Esophagus squamous epithelium (tissue), 5 donors: ENCODE data around the gene EHD2. TPM values are rescaled to one million over a fixed set of nuclear protein-coding genes. Genes with fewer than 3 reads are reported as not detected.

Experiments
- DNase-seq: peaks from one replicate; lab custom pipeline; 2025; lab: John Stamatoyannopoulos, UW
- H3K27ac ChIP-seq, 4 donors: fragments of 200-600 bp; sonication (generic); one replicate each; pipeline ENCODE4 v1.5.1; 2016 to 2019; ENCODE audit warnings: mild to moderate bottlenecking in 1 of 4
- H3K27me3 ChIP-seq, 4 donors: fragments of 200-600 bp; sonication (generic); 1 replicate in 3 of 4; 2 replicates in 1 of 4; pipeline versions ENCODE4 v1.5.1 to v1.6.0; 2017 to 2021; ENCODE audit warnings: antibody characterized with exemption in 1 of 4
- H3K36me3 ChIP-seq, 3 donors: fragments of 200-600 bp; sonication (generic); one replicate each; pipeline ENCODE4 v1.5.1; 2016 to 2019
- H3K4me1 ChIP-seq, 3 donors: fragments of 200-600 bp; sonication (generic); one replicate each; pipeline ENCODE4 v1.5.1; 2017 to 2019
- H3K4me3 ChIP-seq, 4 donors: fragments of 200-600 bp; sonication (generic); 1 replicate in 3 of 4; 2 replicates in 1 of 4; pipeline ENCODE4 v1.5.1; 2016 to 2019; ENCODE audit warnings: mild to moderate bottlenecking in 2 of 4, moderate library complexity in 1 of 4
- H3K9me3 ChIP-seq, 3 donors: fragments of 200-600 bp; sonication (generic); one replicate each; pipeline ENCODE4 v1.5.1; 2016 to 2019
- POLR2A ChIP-seq, 4 donors: fragments of 450-650 bp; IDR thresholded peaks; one replicate each; pipeline ENCODE4 v1.6.1; 2017; ENCODE audit warnings: antibody characterized with exemption in 4 of 4, mild to moderate bottlenecking in 4 of 4, moderate library complexity in 3 of 4
- WGBS, 2 donors: methylation state at CpG; one replicate each; pipeline ENCODE4 v1.1.5; 2018; 5-methylcytosine and 5-hydroxymethylcytosine counted together
- intact Hi-C: fragments of 100-400 bp; cut with DNase I; formaldehyde crosslinking; loops from one replicate; pipeline ENCODE4 v1.15.0; 2022
- total RNA-seq, 4 donors: library from RNA; depleted of rRNA; stranded (reverse); fragments of >200 nt; gene quantifications; one replicate each; pipeline ENCODE4 v1.1.0, GENCODE V29; 2016
- TF ChIP-seq, protein P1 (sequence below), 6 experiments: fragments of 450-650 bp in 4 of 6; fragments of 200-600 bp in 2 of 6; sonication (generic) in 2 of 6; IDR thresholded peaks; one replicate each; pipeline ENCODE4 v1.5.1; 2016 to 2019; ENCODE audit warnings: antibody characterized with exemption in 6 of 6, mild to moderate bottlenecking in 4 of 6, moderate library complexity in 4 of 6
- donor health status: DM: yes; HTN: yes; CAD: no.

Gene EHD2
- total RNA-seq, 4 donors from 2014 or later: 34.8 to 50.7 (median 39.2) TPM

DNA sequence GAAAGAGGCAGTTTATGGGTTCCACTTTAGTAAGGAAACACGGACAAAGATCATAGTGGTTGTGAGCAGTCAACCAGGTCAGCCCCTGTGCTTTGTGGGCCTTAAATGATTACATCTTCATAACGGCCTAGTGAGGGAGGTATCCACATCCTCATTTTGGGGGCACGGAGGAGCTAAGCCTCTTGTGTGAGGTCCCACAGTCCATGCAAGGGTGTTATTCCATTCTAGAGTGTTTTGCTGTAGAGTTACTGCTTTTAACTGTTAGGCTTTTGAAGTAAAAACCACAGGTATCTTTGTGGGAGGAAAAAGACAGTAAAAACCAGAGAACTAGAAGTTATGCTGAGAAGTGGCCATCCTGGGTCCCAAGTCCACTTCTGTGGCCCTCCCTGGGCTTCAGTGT is 36.1 kb downstream of the EHD2 start:
- TF ChIP-seq POLR2A (IDR thresholded peaks at IDR 0.05): no peak
- TF ChIP-seq, protein P1, sequence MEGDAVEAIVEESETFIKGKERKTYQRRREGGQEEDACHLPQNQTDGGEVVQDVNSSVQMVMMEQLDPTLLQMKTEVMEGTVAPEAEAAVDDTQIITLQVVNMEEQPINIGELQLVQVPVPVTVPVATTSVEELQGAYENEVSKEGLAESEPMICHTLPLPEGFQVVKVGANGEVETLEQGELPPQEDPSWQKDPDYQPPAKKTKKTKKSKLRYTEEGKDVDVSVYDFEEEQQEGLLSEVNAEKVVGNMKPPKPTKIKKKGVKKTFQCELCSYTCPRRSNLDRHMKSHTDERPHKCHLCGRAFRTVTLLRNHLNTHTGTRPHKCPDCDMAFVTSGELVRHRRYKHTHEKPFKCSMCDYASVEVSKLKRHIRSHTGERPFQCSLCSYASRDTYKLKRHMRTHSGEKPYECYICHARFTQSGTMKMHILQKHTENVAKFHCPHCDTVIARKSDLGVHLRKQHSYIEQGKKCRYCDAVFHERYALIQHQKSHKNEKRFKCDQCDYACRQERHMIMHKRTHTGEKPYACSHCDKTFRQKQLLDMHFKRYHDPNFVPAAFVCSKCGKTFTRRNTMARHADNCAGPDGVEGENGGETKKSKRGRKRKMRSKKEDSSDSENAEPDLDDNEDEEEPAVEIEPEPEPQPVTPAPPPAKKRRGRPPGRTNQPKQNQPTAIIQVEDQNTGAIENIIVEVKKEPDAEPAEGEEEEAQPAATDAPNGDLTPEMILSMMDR (IDR thresholded peaks at IDR 0.05): no peak
- no peak overlapping the region for H3K4me3 ChIP-seq
- no peaks in the 10 kb centered on the region for H3K9me3 ChIP-seq
- peaks cover 19 to 55% (median 38%) of the 10 kb centered on the region in 3 donors for H3K4me1 ChIP-seq
- intact Hi-C loops: no loop called here
- H3K27me3 ChIP-seq: no peaks in the 10 kb centered on the region
- peak overlapping the region in 2 of 4 donors; percentile 32 to 99 for H3K27ac ChIP-seq
- peaks cover 38 to 79% (median 53%) of the 10 kb centered on the region in 3 donors for H3K36me3 ChIP-seq
- 53 to 83% methylated on average over 3 of the region's 3 CpGs for WGBS, 2 donors
- DNase-seq: no peak

DNA sequence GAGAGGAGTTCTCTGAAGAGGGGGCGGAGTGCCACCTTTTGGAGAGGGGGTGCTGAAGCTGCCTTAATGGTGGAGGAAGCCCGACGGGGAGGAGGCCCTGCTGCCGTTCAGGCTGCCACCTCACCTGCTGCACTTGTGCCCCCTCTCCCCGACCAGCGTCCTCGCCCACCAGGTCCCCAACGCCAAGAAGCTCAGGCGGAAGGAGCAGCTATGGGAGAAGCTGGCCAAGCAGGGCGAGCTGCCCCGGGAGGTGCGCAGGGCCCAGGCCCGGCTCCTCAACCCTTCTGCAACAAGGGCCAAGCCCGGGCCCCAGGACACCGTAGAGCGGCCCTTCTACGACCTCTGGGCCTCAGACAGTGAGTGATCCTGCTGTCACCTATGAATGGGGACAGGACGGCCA is 37.5 kb downstream of the EHD2 start:
- Histone ChIP-seq H3K4me3 (no peak overlapping the region), H3K36me3 (peaks cover 53 to 93% (median 67%) of the 10 kb centered on the region in 3 donors), H3K9me3 (no peaks in the 10 kb centered on the region), H3K27me3 (no peaks in the 10 kb centered on the region), H3K4me1 (peaks cover 18 to 45% (median 30%) of the 10 kb centered on the region in 3 donors), H3K27ac (no peak overlapping the region)
- 93 to 100% methylated on average over 1 to 3 of the region's 18 CpGs for WGBS, 2 donors
- no peak for DNase-seq
- intact Hi-C loops: no loop called here
- TF ChIP-seq POLR2A (IDR thresholded peaks at IDR 0.05): no peak
- TF ChIP-seq, protein P1 (IDR thresholded peaks at IDR 0.05): no peak

DNA sequence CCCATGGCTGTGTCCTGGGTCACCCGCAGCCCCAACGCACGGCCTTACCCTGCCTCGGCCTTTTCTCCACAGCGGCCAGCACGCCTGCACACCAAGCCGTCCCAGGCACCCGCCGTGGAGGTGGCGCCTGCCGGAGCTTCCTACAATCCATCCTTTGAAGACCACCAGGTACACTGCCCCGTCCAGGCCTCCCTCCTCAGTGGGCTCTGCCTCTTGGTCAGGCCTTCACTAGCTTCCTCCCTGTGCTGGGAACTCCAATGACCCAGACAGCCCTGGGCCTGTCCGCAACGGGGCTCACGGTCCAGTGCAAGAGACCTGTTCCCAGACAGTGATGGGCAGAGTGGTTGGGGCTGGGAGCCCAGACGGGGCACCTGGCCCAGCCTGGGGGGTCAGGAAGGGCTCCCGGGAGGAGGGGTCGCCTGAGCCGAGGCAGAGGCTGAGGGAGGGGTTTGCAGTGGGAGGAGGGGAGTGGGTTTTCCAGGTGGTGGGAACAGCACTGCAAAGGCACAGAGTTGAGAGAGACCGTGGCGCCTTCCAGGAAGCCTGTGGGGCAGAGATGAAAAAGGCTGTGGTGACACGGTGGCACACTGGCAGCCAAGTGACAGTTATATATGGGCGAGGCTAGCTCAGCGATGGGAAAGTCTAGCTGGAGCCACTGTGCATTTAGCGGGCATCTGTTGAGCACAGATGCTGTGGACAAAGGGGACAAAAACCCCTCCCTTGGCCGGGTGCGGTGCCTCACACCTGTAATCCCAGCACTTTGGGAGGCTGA is 39.4 kb downstream of the EHD2 start:
- DNase-seq: no peak
- WGBS, 2 donors: 84 to 89% methylated on average over 14 to 17 of the region's 27 CpGs
- no peak overlapping the region for H3K27ac ChIP-seq
- H3K4me1 ChIP-seq: peaks cover under 1 to 26% (median 13%) of the 10 kb centered on the region in 3 donors
- no peaks in the 10 kb centered on the region for H3K27me3 ChIP-seq
- TF ChIP-seq POLR2A (IDR thresholded peaks at IDR 0.05): no peak
- TF ChIP-seq, protein P1 (IDR thresholded peaks at IDR 0.05): no peak
- peaks cover 71 to 100% (median 86%) of the 10 kb centered on the region in 3 donors for H3K36me3 ChIP-seq
- H3K9me3 ChIP-seq: no peaks in the 10 kb centered on the region
- intact Hi-C loops: no loop called here
- no peak overlapping the region for H3K4me3 ChIP-seq

DNA sequence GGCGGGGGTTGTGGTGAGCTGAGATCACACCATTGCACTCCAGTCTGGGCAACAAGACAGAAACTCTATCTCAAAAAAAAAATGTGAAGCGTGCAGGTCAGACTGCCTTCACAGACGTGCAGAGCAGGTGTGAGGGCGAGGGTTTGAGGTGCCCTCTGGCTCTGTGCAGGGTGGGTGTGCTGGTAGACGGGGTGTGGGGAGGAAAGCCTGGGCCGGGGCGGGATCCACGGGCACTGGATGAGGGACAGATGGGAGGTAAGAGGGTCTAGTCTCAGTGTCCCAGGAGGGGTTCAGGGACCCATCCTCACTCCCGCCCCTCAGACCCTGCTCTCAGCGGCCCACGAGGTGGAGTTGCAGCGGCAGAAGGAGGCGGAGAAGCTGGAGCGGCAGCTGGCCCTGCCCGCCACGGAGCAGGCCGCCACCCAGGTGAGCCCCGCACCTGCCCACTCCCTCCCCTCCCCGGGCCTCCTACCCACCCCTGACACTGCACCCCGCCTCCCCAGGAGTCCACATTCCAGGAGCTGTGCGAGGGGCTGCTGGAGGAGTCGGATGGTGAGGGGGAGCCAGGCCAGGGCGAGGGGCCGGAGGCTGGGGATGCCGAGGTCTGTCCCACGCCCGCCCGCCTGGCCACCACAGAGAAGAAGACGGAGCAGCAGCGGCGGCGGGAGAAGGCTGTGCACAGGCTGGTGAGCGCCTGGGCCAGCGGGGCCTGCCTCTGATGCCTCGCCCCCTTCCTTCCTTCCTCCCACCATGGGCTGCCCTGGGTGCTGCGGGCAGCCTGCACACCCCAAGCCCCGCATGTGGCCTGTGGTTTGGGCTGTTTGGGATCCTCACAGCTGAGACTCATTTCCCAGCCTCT is 41.2 kb downstream of the EHD2 start:
- intact Hi-C loops: no loop called here
- Histone ChIP-seq H3K27me3 (no peaks in the 10 kb centered on the region), H3K4me3 (no peak overlapping the region), H3K9me3 (no peaks in the 10 kb centered on the region), H3K36me3 (peaks cover 70 to 100% (median 85%) of the 10 kb centered on the region in 3 donors), H3K27ac (no peak overlapping the region), H3K4me1 (peaks cover 0 to 8% (median 0%) of the 10 kb centered on the region in 3 donors)
- TF ChIP-seq, protein P1 (IDR thresholded peaks at IDR 0.05): no peak
- no peak for TF ChIP-seq POLR2A (IDR thresholded peaks at IDR 0.05)
- 87 to 96% methylated on average over 11 to 28 of the region's 37 CpGs for WGBS, 2 donors
- no peak for DNase-seq
